Endothelial cell of umbilical vein (primary cell): ENCODE measurements around the gene WIPI1. TPM values are rescaled to one million over a fixed set of nuclear protein-coding genes. Genes with fewer than 3 reads are reported as not detected.

Source experiments
- BruUV-seq: library from RNA; stranded (reverse); fragments of 400-500 nt; replicated peaks from 2 replicates; lab custom pipeline; 2021; lab: Mats Ljungman, UMichigan
- CTCF ChIA-PET: fragments of 300-600, 350-600 bp; sonication (Branson Sonifier 250); formaldehyde crosslinking; loops from one replicate; lab custom pipeline; 2021; ENCODE audit warnings: antibody characterized with exemption, inconsistent platforms; lab: Charles Lee
- POLR2A ChIA-PET: fragments of 300-600, 350-600 bp; sonication (Branson Sonifier 250); formaldehyde crosslinking; loops from one replicate; lab custom pipeline; 2021; ENCODE audit warnings: antibody characterized with exemption, inconsistent platforms; lab: Charles Lee
- DNase-seq: peaks from one replicate; pipeline ENCODE4 v3.0.0-alpha.2; 2011; ENCODE audit warnings: low read depth, low spot score
- FAIRE-seq: peaks from 2 replicates; lab custom pipeline; 2011; peaks lifted over from hg19 to GRCh38; lab: Jason Lieb, UNC
- H2AFZ ChIP-seq: 2 replicates; pipeline ENCODE4 v1.6.0; 2012; ENCODE audit warnings: low read depth, low read length, control low read depth, inconsistent platforms
- H3K27ac ChIP-seq: 2 replicates; pipeline ENCODE4 v1.5.1; 2011; ENCODE audit warnings: low read depth, mild to moderate bottlenecking, control low read depth, low read length, moderate library complexity; ENCODE audit not compliant: insufficient read depth
- H3K27me3 ChIP-seq, 2 experiments: 2 replicates each; pipeline versions ENCODE4 v1.6.0 to v1.6.1; 2011; ENCODE audit warnings: low read length in 2 of 2, mixed read lengths in 1 of 2; ENCODE audit not compliant: control insufficient read depth in 2 of 2, insufficient read depth in 2 of 2
- H3K36me3 ChIP-seq, 2 experiments: 2 replicates in 1 of 2; 3 replicates in 1 of 2; pipeline ENCODE4 v1.5.1; 2011; ENCODE audit warnings: low read length in 2 of 2, mild to moderate bottlenecking in 1 of 2, moderate library complexity in 1 of 2; ENCODE audit not compliant: control insufficient read depth in 2 of 2, insufficient read depth in 2 of 2; ENCODE audit errors: extremely low read depth in 1 of 2
- H3K4me1 ChIP-seq: 3 replicates; pipeline ENCODE4 v1.5.1; 2011; ENCODE audit warnings: mild to moderate bottlenecking, low read length; ENCODE audit not compliant: control insufficient read depth, insufficient read depth; ENCODE audit errors: extremely low read depth
- H3K4me2 ChIP-seq: 2 replicates; pipeline ENCODE4 v1.6.1; 2011; ENCODE audit warnings: low read length, control low read depth, mixed read lengths; ENCODE audit not compliant: insufficient read depth
- H3K4me3 ChIP-seq, 3 experiments: fragments of 200-600 bp in 1 of 3; sonication (generic), shearing (Covaris generic) in 1 of 3; replicated peaks in 1 of 3; 2 replicates each; pipeline ENCODE4 v1.5.1; 2011 to 2016; ENCODE audit warnings: control low read depth in 3 of 3, low read length in 3 of 3, mild to moderate bottlenecking in 2 of 3, inconsistent platforms in 1 of 3, low read depth in 1 of 3, moderate library complexity in 1 of 3; ENCODE audit not compliant: insufficient read depth in 1 of 3
- H3K79me2 ChIP-seq: 2 replicates; pipeline ENCODE4 v1.6.0; 2012; ENCODE audit warnings: low read length, inconsistent platforms; ENCODE audit not compliant: control insufficient read depth, insufficient read depth
- H3K9ac ChIP-seq: replicated peaks from 2 replicates; pipeline ENCODE3; 2011; ENCODE audit warnings: low read length, control low read depth; ENCODE audit not compliant: insufficient read depth; ENCODE audit errors: extremely low read depth
- H3K9me1 ChIP-seq: replicated peaks from 3 replicates; pipeline ENCODE4 v1.6.0; 2011; ENCODE audit warnings: mild to moderate bottlenecking, low read length; ENCODE audit not compliant: control insufficient read depth, insufficient read depth; ENCODE audit errors: extremely low read depth
- H3K9me3 ChIP-seq: replicated peaks from 2 replicates; pipeline ENCODE4 v1.5.1; 2012; ENCODE audit warnings: low read length, inconsistent platforms; ENCODE audit not compliant: control insufficient read depth, insufficient read depth
- H4K20me1 ChIP-seq: replicated peaks from 2 replicates; pipeline ENCODE3; 2011; ENCODE audit warnings: mild to moderate bottlenecking, low read length; ENCODE audit not compliant: control insufficient read depth, insufficient read depth; ENCODE audit errors: extremely low read depth
- CTCF ChIP-seq, 2 donors: IDR thresholded peaks; 1 replicate in 1 of 2; 2 replicates in 1 of 2; pipeline ENCODE4 v1.5.1; 2011; ENCODE audit warnings: low read length in 2 of 2, mild to moderate bottlenecking in 2 of 2, moderate library complexity in 2 of 2, control low read depth in 1 of 2, inconsistent platforms in 1 of 2, low read depth in 1 of 2; ENCODE audit not compliant: insufficient read depth in 1 of 2; ENCODE audit errors: extremely low read depth in 1 of 2
- EZH2 ChIP-seq: IDR thresholded peaks from 2 replicates; pipeline ENCODE4 v1.6.1; 2012; ENCODE audit warnings: borderline replicate concordance, low read depth, mild to moderate bottlenecking, moderate library complexity, low read length, inconsistent platforms; ENCODE audit not compliant: severe bottlenecking
- FOS ChIP-seq: IDR thresholded peaks from 2 replicates; pipeline ENCODE4 v1.6.1; 2011; ENCODE audit warnings: mild to moderate bottlenecking, low read length, moderate library complexity, borderline replicate concordance; ENCODE audit not compliant: insufficient read depth
- GATA2 ChIP-seq: IDR thresholded peaks from 2 replicates; pipeline ENCODE4 v1.7.0; 2011; ENCODE audit warnings: low read depth, mild to moderate bottlenecking, moderate library complexity, mixed read lengths, low read length; ENCODE audit not compliant: insufficient read length, insufficient read depth
- JUN ChIP-seq: IDR thresholded peaks from 2 replicates; pipeline ENCODE4 v1.6.1; 2011; ENCODE audit warnings: borderline replicate concordance, low read depth; ENCODE audit not compliant: insufficient read length, insufficient read depth
- MAX ChIP-seq: IDR thresholded peaks from 2 replicates; pipeline ENCODE4 v1.6.1; 2011; ENCODE audit not compliant: insufficient read depth, insufficient read length
- MYC ChIP-seq: IDR thresholded peaks from one replicate; pipeline ENCODE4 v1.6.1; 2011; ENCODE audit warnings: mild to moderate bottlenecking, low read depth, low read length
- POLR2A ChIP-seq: IDR thresholded peaks from 2 replicates; pipeline ENCODE4 v1.6.1; 2012; ENCODE audit warnings: low read depth, mild to moderate bottlenecking, control low read depth, low read length
- POLR2AphosphoS5 ChIP-seq: IDR thresholded peaks from 2 replicates; pipeline ENCODE4 v1.6.1; 2012; ENCODE audit warnings: low read depth, mild to moderate bottlenecking, control low read depth, low read length, moderate library complexity; ENCODE audit not compliant: insufficient read depth
- dilution Hi-C: fragments of 300-500 bp; cut with MboI; formaldehyde crosslinking; loops from one replicate; pipeline ENCODE4 v1.15.0; 2019; ENCODE audit warnings: low sequenced_read_pairs; ENCODE audit not compliant: extremely low pct_ligation_motif_present
- intact Hi-C: fragments of 100-400 bp; cut with micrococcal nuclease; formaldehyde crosslinking; loops from one replicate; pipeline ENCODE4 v1.10.0; 2022
- polyA plus RNA-seq, 4 experiments: library from polyadenylated mRNA; depleted of rRNA in 3 of 4; stranded (reverse) in 3 of 4; unstranded in 1 of 4; fragments of >200 nt; gene quantifications; 2 replicates each; pipeline versions ENCODE4 v1.2.1 to v1.2.3, GENCODE V29; 2011 to 2012; ENCODE audit warnings: missing spikeins in 1 of 4
- total RNA-seq: library from RNA; stranded (reverse); gene quantifications from 2 replicates; pipeline ENCODE4 v1.2.3, GENCODE V29; 2021

WIPI1 gene
- total and polyA plus RNA-seq, 2 donors (not counting 3 experiments of a cell fraction or from before 2014, with no cell fraction given) = 49.9 to 70.3 TPM

- Histone ChIP-seq H3K9ac (no peak overlapping the region), H2AFZ (peak overlapping the region; percentile 1), H3K9me3 (no peaks in the 10 kb centered on the region), H3K4me2 (no peak overlapping the region), H4K20me1 (no peaks in the 10 kb centered on the region), H3K27me3 (no peaks in the 10 kb centered on the region), H3K79me2 (no peaks in the 10 kb centered on the region), H3K36me3 (no peaks in the 10 kb centered on the region), H3K9me1 (no peaks in the 10 kb centered on the region), H3K4me3 (no peak overlapping the region), H3K4me1 (peaks cover 11% of the 10 kb centered on the region), H3K27ac (no peak overlapping the region)
- CTCF ChIA-PET = interaction anchor here (1.2 to 8.0 kb wide), 11 partner anchors 20 to 519 kb away, joined by 3 to 35 read pairs (median 5); partner anchors contain the start of gene AMZ2
- POLR2A ChIA-PET = no interaction called here
- TF ChIP-seq MYC (no peak), JUN (no peak), POLR2AphosphoS5 (no peak), EZH2 (no peak), FOS (no peak), MAX (no peak), POLR2A (no peak), CTCF (IDR thresholded peaks at IDR 0.05; ENCODE audit: extremely low read depth in 1 of 2, insufficient read depth in 1 of 2, low read depth in 1 of 2, low read length in 2 of 2) (no peak), GATA2 (no peak)
- intact Hi-C loops = loop anchor here (5.0 kb wide), 2 partner anchors 499 to 776 kb away; no protein-coding TSS in a partner anchor
- FAIRE-seq = no peak
- peak; percentile 35 for DNase-seq
- no TSS peak for BruUV-seq
- dilution Hi-C loops = no loop called here
Observed at GRCh38 chr17:68461589-68461988, 4.3 kb upstream of the WIPI1 start.
